IPS-18c (cell line): ENCODE measurements around the gene NFAT5.
A peak's percentile ranks its signal among the peaks of the same experiment; 100 is the strongest.
"Not testable (repeated sequence)": the region's sequence is repeated elsewhere in the genome, so short reads cannot be mapped to it uniquely, and the experiment has no call there.

Source experiments
- H3K4me3 ChIP-seq: 2 replicates; pipeline ENCODE4 v1.7.0; 2013; ENCODE audit warnings: low read depth, mild to moderate bottlenecking, low read length, moderate library complexity; ENCODE audit not compliant: insufficient read depth
- H3K9me3 ChIP-seq: one replicate; pipeline ENCODE4 v1.6.1; 2013; ENCODE audit warnings: mild to moderate bottlenecking, low read length, moderate library complexity; ENCODE audit not compliant: control insufficient read depth, insufficient read depth

NFAT5 gene

GRCh38 chr16:69538808-69539207 lies 27.0 kb upstream of the NFAT5 start:
- H3K4me3 ChIP-seq, result no peak overlapping the region
- H3K9me3 ChIP-seq, result no peaks in the 10 kb centered on the region

GRCh38 chr16:69542974-69543373 lies 22.8 kb upstream of the NFAT5 start:
- Histone ChIP-seq H3K9me3 (no peaks in the 10 kb centered on the region), H3K4me3 (no peak overlapping the region)

GRCh38 chr16:69544088-69544487 lies 21.7 kb upstream of the NFAT5 start:
- no peaks in the 10 kb centered on the region for H3K9me3 ChIP-seq
- H3K4me3 ChIP-seq, result no peak overlapping the region

GRCh38 chr16:69546663-69547062 lies 19.1 kb upstream of the NFAT5 start:
- H3K4me3 ChIP-seq, H3K9me3 ChIP-seq: not testable (repeated sequence)

- H3K9me3 ChIP-seq, result no peaks in the 10 kb centered on the region
These were observed 12.4 kb upstream of the NFAT5 start for GRCh38 chr16:69553332-69553731.

GRCh38 chr16:69554495-69554894 lies 11.3 kb upstream of the NFAT5 start:
- Histone ChIP-seq H3K9me3 (no peaks in the 10 kb centered on the region), H3K4me3 (no peak overlapping the region)

More at GRCh38 chr16:69553332-69553731, 12.4 kb upstream of the NFAT5 start:
- no peak overlapping the region for H3K4me3 ChIP-seq

GRCh38 chr16:69555437-69555836 lies 10.3 kb upstream of the NFAT5 start:
- H3K4me3 ChIP-seq, result no peak overlapping the region

GRCh38 chr16:69555867-69556266 lies 9.9 kb upstream of the NFAT5 start:
- no peak overlapping the region for H3K4me3 ChIP-seq

More at GRCh38 chr16:69555437-69555836, 10.3 kb upstream of the NFAT5 start:
- H3K9me3 ChIP-seq, result no peaks in the 10 kb centered on the region

GRCh38 chr16:69559164-69559563 lies 6.6 kb upstream of the NFAT5 start:
- H3K4me3 ChIP-seq, result no peak overlapping the region
- H3K9me3 ChIP-seq, result no peaks in the 10 kb centered on the region

More at GRCh38 chr16:69555867-69556266, 9.9 kb upstream of the NFAT5 start:
- H3K9me3 ChIP-seq, result no peaks in the 10 kb centered on the region

GRCh38 chr16:69561367-69561766 lies 4.4 kb upstream of the NFAT5 start:
- H3K4me3 ChIP-seq, H3K9me3 ChIP-seq: not testable (repeated sequence)

GRCh38 chr16:69561901-69562300 lies 3.9 kb upstream of the NFAT5 start:
- H3K4me3 ChIP-seq, result no peak overlapping the region
- H3K9me3 ChIP-seq, result no peaks in the 10 kb centered on the region

GRCh38 chr16:69562813-69563212 lies 3.0 kb upstream of the NFAT5 start:
- Histone ChIP-seq H3K9me3 (no peaks in the 10 kb centered on the region), H3K4me3 (no peak overlapping the region)

- no peaks in the 10 kb centered on the region for H3K9me3 ChIP-seq
- H3K4me3 ChIP-seq, result peak overlapping the region; percentile 11; the same call in 1 of the 2 replicates
These were observed 1.9 kb upstream of the NFAT5 start for GRCh38 chr16:69563605-69564580.

GRCh38 chr16:69564845-69565670 lies 708 bp upstream of the NFAT5 start:
- no peaks in the 10 kb centered on the region for H3K9me3 ChIP-seq
- peak overlapping the region; percentile 96 for H3K4me3 ChIP-seq

GRCh38 chr16:69566240-69566980 lies 644 bp downstream of the NFAT5 start:
- peak overlapping the region; percentile 96 for H3K4me3 ChIP-seq

GRCh38 chr16:69566981-69567680 lies 1.4 kb downstream of the NFAT5 start:
- peak overlapping the region; percentile 96 for H3K4me3 ChIP-seq
- H3K9me3 ChIP-seq, result no peaks in the 10 kb centered on the region

More at GRCh38 chr16:69566240-69566980, 644 bp downstream of the NFAT5 start:
- H3K9me3 ChIP-seq, result no peaks in the 10 kb centered on the region
